Right ventricle myocardium superior (tissue), 1 donor: ENCODE results near the gene PARP6. TPM values are rescaled to one million over a fixed set of nuclear protein-coding genes. Genes with fewer than 3 reads are reported as not detected.

Experiments
- ATAC-seq: fragments of 200-7000 bp; cut with Tn5 transposase; one replicate; pipeline ENCODE4 v1.9.1; 2020; ENCODE audit warnings: mild to moderate bottlenecking; ENCODE audit not compliant: poor library complexity
- DNase-seq: peaks from one replicate; pipeline ENCODE4 v3.0.0-alpha.2; 2020
- intact Hi-C: fragments of 100-400 bp; cut with DNase I; formaldehyde crosslinking; loops from one replicate; pipeline ENCODE4 v1.11.2; 2022
- total RNA-seq: library from RNA; stranded (reverse); fragmentation: NEBNext Ultra II Directional; extraction: Animal tissue kit (Norgen Biotek cat#: 25700); gene quantifications from one replicate; pipeline ENCODE4 v1.2.1, GENCODE V29; 2021
- donor health status: DM: no; HTN: yes; CAD: no; lungs with severe emphysema.

The PARP6 gene
- total RNA-seq, 1 donor from 2014 or later: 37.2 TPM

DNA sequence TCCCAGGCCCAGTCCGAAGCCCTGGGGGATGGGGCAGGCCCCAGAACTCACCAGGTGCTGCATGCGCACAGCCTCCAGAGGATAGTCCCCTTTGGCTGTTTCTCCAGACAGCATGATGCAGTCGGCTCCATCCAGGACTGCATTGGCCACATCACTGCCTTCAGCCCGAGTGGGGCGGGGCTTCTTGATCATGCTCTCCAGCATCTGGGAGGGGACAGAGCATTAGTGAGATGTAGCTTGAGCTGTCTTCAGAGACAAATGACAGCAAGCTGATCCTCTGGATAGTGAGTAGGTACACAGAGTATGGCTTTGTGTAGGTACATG, 65.7 kb downstream of the PARP6 start:
- intact Hi-C loops: no loop called here
- no peak for ATAC-seq
- no peak for DNase-seq

DNA sequence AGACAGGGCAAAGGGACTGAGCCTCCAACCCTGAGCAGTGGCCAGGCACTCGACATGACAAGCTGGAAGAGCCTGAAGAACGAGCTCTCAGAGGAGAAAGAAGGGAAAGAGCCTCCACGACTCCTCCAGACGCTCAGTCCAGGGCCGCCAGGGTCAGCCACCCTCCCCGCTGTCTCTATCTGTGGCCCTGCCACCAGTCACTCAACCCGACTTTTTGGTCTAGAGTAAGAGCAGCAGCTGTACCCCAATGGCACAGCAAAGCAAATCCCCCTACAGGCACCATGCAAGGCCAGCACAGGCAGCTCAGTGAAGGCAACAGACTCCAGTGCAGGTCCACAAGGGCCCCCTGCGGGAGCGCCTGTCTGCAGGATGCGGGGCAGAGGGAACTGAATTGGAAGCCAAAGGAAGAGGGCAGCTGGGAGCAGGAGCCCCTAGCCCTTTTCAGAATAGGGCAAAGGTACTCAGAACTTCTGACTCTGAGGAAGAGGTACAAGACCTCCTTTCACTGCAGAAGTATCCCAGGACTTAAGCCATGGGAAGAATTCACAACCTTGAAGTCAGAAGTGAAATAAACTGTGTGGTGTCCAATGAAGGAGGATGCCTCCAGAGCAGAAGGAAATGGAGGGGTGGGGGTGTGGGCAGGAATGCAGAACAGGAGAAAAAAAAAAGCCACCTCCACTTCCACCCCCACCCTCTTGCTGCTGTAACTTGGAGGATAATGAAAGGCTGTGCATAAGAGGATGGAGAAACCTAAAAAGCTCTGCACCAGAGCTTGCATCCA, 66.3 kb downstream of the PARP6 start:
- ATAC-seq (no peak), DNase-seq (no peak)
- intact Hi-C loops: no loop called here

DNA sequence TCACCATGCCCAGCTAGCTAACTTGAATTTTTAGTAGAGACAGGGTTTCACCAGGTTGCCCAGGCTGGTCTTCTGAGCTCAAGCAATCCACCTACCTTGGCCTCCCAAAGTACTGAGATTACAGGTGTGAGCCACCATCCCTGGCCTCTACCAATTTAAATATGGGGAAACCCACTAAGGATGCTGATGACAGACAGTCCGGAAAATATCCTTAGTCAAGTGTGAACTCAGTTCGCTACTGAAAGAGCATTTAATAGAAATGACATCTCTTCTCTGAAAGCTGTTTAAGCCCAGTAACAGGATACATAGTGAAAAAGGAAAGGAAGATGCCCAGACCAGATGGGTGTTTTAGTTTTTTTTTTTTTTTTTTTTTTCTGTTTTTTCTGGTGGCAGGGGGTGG, 67.1 kb downstream of the PARP6 start:
- DNase-seq (no peak), ATAC-seq (no peak)
- intact Hi-C loops: no loop called here

DNA sequence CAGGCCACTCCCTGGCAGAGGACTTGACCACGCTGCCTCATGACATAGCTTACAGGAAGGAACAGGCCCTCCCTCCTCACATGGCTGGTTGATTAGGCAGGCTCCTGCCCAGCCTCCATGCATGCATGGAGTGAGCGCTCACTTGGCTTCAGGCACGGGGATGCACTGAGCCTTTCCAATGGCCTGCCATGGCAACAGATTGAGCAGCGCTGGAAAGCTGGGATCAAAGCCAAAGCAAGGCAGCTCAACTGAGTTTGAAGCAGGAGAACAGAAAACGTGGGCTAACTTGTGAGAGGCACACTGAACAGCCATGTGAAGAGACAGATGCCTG, 68.9 kb downstream of the PARP6 start:
- peak; percentile 84 for DNase-seq
- intact Hi-C loops: loop anchor here (2.0 kb wide), 1 partner anchor 27 kb away; the partner anchor contains the start of gene PKM
- peak; percentile 86 for ATAC-seq

DNA sequence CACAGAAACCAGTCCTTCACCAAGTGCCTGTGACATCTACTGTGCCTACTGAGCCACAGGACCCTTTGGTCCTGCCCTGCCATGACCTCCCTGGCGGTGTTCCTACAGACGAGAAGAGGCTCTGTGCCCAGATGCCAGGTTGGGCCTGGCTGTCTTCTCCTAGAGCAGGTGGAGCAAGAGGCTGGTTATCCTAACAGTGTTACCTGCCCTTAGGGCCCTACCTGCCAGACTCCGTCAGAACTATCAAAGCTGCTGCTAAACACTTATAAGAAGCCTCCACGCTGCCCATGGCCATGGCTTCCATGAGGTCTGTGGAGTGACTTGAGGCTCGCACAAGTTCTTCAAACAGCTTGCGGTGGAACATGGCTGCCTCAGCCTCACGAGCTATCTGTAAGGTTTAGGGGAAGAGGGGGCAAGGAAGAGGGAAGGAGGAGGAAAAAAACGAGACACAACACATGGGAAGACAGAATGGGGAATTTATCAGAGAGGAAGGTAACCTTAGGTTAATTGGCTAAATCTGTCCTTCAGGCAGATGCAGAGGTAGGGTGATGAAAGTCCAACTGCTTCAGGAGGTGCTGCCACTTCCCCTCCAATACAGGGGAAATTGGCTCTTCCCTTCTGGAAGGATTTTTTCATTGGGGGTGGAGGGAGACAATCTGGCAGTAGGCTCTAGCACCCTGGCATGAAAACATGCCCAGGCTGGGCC, 69.4 kb downstream of the PARP6 start:
- no peak for ATAC-seq

DNA sequence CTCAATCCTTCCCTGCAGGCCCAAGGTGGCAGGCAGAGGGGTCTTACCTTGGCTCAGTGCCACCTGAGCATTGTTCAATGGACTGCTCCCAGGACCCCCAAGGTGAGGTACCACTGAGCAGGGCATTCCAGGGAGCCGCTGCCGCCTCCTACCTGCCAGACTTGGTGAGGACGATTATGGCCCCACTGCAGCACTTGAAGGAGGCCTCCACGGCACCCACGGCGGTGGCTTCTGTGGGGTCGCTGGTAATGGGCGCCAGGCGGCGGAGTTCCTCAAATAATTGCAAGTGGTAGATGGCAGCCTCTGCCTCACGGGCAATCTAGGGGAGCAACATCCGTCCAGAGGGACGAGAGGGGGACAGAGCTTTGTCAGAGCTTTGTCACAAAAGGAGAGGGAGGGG, 70.1 kb downstream of the PARP6 start:
- DNase-seq (no peak), ATAC-seq (no peak)
- intact Hi-C loops: loop anchor here (2.0 kb wide), 1 partner anchor 28 kb away; the partner anchor contains the start of gene PKM

More for the DNA sequence above, 69.4 kb downstream of the PARP6 start:
- intact Hi-C loops: loop anchor here (2.0 kb wide), 1 partner anchor 28 kb away; the partner anchor contains the start of gene PKM
- no peak for DNase-seq

DNA sequence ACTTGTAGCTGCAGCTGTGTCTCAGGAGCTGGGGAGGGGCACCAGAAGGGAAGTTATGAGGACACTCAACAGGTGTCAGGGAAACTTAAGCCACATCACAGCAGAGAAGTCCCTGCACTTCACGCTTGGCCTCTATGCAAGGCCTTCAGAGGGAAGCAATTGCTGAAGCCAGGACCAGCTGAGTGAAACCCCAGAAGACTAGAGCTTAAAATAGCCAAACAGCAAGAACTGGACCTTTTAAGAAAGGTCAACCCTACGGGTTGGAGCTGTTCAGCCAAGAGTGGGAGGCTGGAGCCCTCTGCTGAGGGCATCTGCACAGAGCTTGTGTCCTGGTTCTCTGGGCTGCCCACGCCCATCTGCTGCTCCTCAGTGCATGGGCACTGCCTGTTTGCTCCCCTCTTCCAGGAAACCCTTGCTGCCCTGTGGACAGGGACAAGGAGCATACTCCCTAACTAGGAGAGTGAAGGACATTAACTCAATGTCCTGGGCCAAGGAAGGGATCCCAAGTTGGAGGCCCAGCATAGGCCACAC, 70.9 kb downstream of the PARP6 start:
- intact Hi-C loops: no loop called here
- ATAC-seq (no peak), DNase-seq (no peak)

DNA sequence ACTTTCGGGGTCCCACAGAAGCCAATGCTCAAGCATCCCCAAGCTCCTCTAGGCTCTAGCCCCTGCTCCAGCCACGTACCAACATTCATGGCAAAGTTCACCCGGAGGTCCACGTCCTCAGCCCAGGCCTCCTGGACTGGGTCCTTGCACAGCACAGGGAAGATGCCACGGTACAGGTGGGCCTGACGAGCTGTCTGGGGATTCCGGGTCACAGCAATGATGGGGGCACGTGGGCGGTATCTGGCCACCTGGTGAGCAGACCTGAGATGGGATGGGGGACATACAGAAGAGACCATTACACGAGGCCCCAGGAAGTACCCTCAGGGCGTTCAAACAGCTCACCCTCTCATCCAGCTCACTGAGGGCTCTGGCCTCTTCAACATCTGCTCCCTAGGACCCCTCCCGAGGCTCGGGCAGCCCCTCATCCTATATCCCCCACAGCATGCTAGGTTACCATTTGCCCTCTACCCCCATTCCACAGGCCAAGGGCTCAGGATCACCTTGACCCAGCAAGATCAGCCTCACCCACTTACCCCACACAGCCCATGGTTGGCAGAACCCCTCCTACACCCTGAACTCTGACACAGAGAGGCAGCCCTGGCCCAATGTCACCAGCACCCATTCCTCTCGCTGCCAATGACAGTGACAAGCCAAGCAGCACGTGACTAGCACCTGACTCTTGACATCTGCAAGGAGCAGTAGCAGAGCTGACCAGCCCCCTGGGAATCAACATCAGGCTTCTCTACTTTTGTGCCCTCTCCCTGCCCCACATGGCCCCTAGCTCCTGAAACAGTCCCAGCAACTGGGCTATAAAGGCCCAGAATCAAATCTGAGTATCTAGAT, 71.7 kb downstream of the PARP6 start:
- no peak for DNase-seq
- no peak for ATAC-seq
- intact Hi-C loops: no loop called here

DNA sequence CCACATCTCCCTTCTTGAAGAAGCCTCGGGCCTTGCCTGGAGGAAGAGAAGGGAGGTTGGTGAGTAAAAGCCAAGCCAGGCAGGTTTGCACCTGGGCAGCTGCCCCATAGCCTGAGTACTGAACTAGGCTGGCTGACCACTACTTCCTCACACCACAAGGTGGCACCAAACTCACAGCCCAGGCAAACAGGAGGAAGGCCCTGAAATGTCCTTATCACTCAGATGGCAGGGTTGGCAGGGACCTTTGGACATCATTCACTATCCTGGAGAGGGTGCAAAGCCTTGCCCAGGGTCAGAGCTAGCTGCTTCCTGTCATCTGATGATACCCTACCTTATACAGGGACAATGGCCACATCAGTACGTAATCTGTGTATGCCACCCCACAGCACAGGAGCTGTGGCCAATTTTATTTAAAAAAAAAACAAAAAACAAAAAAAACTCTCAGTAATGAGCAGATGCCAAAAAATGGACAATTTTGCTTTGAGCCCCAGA, 72.6 kb downstream of the PARP6 start:
- DNase-seq (peak; percentile 75), ATAC-seq (peak; percentile 62)
- intact Hi-C loops: loop anchor here (10.0 kb wide), 1 partner anchor 75 kb away; the partner anchor contains the start of gene PARP6

DNA sequence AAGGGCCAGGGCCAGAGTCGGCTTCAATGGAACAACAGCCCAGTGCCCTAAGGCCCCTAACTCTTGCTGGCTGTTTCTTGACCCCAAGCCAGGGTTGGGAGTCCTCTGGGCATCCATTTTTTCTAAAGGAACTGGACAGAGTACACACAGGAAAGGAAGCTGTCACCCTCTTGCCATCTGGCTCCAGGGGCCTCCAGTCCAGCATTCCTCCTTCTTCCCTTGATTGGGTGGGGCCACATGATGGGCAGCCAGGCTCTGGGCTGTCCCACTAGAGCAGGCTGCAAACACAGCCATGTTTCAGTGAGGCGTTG, 73.2 kb downstream of the PARP6 start:
- ATAC-seq: no peak
- DNase-seq: no peak
- intact Hi-C loops: loop anchor here (10.0 kb wide), 1 partner anchor 76 kb away; the partner anchor contains the start of gene PARP6

DNA sequence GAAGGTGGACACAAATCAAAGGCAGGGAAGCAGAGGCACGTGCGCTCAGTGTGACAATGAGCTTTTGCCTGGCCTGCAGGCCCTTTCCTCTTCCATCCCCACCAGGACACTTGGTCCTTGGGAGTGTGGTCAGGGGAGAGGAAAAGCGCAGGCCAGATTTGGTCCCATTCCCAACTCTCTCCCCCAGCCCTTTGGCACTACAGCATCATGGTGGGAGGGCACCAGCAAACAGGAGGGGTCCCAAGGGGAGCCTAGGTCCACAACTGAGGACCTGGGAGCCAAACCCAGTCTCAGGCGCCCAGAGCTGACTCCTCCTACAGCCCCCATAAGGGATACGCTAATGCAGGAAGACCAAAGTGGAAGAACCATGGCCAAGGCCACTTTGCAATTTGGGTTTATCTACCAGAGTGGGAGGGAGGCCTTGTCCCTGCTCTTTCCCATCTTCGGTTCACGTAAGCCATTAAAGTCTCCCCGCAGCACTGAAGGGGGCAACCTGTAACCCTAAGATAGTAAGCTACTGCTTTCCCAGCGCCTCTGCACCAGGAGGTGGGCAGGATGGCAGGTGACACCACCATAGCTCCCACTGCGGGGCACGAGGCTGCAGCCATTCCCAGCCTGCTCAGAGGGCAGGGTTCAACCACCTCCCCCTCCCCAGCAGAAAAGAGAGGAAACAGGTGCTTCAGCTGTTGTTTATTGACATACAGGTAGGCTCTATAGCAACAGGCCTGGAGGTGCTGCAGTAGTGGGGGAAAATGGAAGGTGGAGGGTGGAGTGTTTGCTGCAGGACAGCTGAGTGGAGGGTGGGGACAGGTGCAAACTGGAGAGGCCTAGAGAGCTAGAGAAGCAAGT, 73.8 kb downstream of the PARP6 start:
- intact Hi-C loops: loop anchor here (10.0 kb wide), 1 partner anchor 76 kb away; the partner anchor contains the start of gene PARP6
- DNase-seq (no peak), ATAC-seq (no peak)

DNA sequence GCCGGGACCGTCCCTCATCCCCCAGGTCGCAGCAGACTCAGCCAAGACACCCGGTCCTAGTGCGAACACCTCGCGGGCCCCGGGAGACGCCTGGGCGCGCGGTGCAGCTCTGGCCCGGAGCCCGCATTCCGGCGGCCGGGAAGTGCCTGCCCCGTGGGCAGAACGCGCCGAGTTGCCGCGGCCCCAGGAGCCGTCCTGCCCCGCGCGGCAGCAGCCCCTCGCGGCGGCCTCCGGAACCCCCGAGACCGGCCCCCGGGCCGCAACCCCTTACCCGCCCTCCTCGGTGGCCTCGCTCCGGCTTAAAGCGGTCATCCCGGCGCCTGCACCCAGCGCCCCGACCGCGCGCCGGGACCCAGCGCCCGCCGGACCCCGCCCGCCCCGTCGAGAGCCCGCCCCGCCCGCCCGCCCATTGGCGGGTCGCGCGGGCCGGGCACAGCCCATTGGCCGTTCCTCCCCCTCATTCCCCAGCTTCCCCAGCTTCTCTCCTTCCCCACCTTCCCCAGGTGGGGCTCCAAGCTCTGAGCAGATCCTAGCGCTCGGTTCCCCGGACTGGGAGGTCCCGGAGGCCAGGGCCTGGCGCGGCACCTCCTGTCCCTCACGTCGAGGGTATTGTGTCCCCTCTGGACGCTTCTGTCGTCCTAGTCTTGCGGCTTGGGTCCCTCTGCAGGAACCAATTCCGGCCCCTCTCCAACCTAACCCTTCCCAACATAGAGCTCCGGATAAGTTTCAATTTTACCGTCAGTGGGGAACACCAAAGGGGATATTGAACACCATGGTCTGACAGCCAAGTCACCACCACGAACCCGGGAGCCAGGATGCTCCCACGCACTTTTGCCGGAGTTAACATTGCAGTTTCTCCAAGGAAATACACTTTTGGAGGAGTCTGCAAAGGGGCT, 74.6 kb downstream of the PARP6 start, which contains the start of gene GRAMD2A:
TSS of gene GRAMD2A (minus strand) at position 328 of the 896 bp plus-strand sequence.
- peak; percentile 34 for ATAC-seq
- no peak for DNase-seq
- intact Hi-C loops: loop anchor here (10.0 kb wide), 1 partner anchor 77 kb away; the partner anchor contains the start of gene PARP6

DNA sequence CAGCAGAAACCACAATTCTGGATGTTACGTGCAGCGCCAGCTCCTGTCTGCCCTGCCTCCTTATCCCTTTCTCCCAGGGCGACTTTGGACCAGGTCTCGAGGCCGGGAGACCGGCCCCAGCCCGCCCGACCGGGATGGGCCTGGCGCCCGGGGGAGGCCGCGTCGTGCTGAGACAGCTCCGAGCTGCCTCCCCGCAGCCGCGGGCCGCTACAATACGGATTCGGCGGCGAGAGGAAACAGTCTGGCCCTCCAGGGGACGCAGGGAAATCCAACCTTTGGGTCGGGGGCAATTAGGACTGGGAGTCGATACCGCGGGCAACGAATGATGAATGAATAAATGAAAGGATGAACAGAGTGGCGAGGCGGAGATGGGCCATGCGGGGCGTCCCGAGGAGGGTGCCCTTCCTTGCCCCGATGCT, 75.3 kb downstream of the PARP6 start:
- ATAC-seq: no peak
- intact Hi-C loops: loop anchor here (10.0 kb wide), 1 partner anchor 78 kb away; the partner anchor contains the start of gene PARP6
- DNase-seq: no peak

DNA sequence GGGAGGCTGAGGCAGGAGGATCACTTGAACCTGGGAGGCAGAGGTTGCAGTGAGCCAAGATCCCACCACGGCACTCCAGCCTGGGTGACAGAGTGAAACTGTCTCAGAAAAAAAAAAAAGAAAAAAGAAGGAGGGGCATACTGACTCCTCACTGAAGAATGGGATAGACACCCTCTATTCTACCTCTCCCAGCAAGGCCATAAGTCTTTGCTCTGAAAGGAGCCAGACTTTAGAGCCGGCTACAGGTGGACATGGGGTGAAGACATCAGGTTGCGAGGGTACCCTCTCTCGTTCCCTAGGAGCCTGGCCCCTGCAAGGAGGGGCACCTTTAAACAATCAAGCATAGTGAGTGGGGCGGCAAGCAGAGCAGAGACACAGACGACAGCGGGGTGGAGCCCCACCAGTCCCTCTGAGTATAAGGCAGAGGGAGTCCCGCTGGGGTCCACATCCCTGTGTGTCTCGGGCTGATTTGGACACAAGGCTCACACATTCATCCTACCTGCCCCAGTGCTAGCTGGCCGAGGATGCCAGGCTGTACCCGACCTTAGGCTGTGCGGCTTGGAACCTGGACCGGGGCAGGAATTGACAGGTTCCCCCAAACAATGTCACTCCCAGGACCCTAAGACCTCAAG, 75.8 kb downstream of the PARP6 start:
- DNase-seq: no peak
- intact Hi-C loops: loop anchor here (10.0 kb wide), 1 partner anchor 78 kb away; the partner anchor contains the start of gene PARP6
- no peak for ATAC-seq

DNA sequence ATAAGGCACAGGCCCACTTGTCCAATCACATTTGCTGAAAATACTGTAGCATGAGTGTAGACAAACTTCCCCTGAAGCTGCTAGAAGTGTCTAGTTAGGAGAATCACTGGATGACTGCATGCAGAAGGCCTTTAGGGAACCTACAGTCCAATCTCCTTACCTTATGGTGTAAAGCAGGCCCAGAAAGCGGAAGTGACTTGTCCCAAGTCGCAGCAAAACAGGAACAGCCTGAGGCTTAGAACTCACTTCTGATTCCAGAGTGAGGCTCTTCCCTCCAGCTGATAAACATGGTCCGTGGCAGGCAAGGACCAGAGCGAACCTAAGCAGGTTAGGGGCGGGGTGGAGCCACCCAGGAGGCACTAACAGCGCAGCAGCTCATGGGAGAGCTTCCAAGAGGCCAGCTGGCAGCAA, 77.2 kb downstream of the PARP6 start:
- no peak for ATAC-seq
- intact Hi-C loops: loop anchor here (10.0 kb wide), 1 partner anchor 80 kb away; the partner anchor contains the start of gene PARP6
- DNase-seq: no peak

DNA sequence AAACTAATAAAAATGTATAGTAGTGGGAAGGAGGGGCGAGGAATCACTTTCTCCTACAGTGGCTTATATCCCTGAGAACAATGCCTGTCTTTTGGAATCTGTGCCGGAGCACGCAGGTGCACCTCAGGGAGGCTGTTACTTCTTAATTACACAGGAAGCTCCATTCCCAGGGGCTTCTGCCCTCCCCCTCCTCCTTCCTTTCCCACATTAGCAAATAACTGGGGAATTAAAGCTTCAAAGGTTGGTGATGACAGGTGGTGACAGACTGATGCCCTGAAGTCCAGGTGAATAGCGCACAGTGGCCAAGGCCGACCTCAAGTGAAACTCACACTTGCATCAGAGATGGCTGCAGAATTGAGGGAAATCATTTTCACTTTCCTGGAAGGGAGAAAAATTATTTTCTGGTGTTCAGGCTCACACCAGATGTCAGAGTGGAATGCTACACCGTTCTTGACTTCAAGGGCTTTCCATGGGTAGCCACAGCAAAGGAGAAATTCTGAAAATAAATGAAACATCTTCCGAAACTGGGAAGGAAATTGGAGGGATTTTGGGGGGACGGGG, 78.4 kb downstream of the PARP6 start:
- DNase-seq (no peak), ATAC-seq (no peak)
- intact Hi-C loops: loop anchor here (10.0 kb wide), 1 partner anchor 81 kb away; the partner anchor contains the start of gene PARP6
